Upper lobe of right lung (tissue), 1 donor: ENCODE data around the gene CNTN4. TPM values are rescaled to one million over a fixed set of nuclear protein-coding genes. Genes with fewer than 3 reads are reported as not detected.

Source experiments
- ATAC-seq: fragments of 200-7000 bp; cut with Tn5 transposase; one replicate; pipeline ENCODE4 v1.9.1; 2020; ENCODE audit warnings: mild to moderate bottlenecking, moderate library complexity
- DNase-seq: peaks from one replicate; pipeline ENCODE4 v3.0.0-alpha.2; 2020
- H3K27ac ChIP-seq: fragments of 200-600 bp; one replicate; pipeline ENCODE4 v1.8.0; 2022
- H3K27me3 ChIP-seq: fragments of 200-600 bp; one replicate; pipeline ENCODE4 v1.8.0; 2022; ENCODE audit warnings: mild to moderate bottlenecking
- H3K36me3 ChIP-seq: fragments of 200-600 bp; one replicate; pipeline ENCODE4 v1.8.0; 2022
- H3K4me1 ChIP-seq: fragments of 200-600 bp; one replicate; pipeline ENCODE4 v1.8.0; 2022
- H3K4me3 ChIP-seq: fragments of 200-600 bp; one replicate; pipeline ENCODE4 v1.8.0; 2022; ENCODE audit warnings: mild to moderate bottlenecking
- H3K9me3 ChIP-seq: fragments of 200-600 bp; one replicate; pipeline ENCODE4 v1.8.0; 2022
- intact Hi-C: fragments of 100-400 bp; cut with DNase I; formaldehyde crosslinking; loops from one replicate; pipeline ENCODE4 v1.11.0; 2022
- total RNA-seq: library from RNA; stranded (reverse); fragmentation: NEBNext Ultra II Directional; extraction: Animal tissue kit (Norgen Biotek cat#: 25700); gene quantifications from one replicate; pipeline ENCODE4 v1.2.1, GENCODE V29; 2021
- TF ChIP-seq, protein P1 (sequence below): fragments of 200-600 bp; IDR thresholded peaks from one replicate; pipeline ENCODE4 v1.8.0; 2022; ENCODE audit warnings: antibody characterized with exemption
- donor health status: DM: no; HTN: yes; CAD: no; lungs with severe emphysema.

CNTN4 gene
- total RNA-seq, 1 donor from 2014 or later, result 11.3 TPM

DNA sequence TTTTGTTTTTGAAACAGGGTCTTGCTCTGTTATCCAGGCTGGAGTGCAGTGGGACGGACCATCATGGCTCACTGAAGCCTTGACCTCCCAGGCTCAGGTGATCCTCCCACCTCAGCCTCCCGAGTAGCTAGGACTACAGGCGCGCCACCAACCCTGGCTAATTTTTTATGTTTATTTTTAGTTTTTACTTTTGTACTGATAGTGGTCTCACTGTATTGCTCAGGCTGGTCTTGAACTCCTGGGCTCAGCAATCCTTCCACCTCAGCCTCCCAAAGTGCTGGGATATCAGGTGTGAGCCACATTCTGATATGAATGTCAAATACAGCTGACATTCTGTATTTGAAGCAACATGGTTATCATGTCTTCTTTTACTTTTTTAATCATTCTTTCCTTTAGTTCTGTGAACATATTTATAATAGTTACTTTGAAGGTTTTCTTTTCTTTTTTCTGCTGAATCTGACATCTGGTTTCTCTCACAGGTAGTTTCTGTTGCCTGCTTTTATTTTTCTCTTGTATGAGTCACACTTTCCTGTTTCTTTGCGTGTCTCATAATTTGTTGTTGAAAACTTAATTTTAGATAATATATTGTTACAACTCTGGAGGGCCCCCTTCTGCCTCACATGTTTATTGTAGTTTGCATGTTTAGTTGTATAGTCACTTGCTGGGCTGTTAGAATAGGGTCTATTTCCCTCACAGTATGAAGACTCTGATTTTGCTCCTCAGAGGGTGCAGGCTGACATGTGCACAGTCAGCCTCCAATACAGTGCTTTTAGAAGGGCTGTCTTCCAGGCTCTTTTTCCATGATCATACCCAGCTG lies 8.4 kb upstream of the CNTN4 start:
- intact Hi-C loops, result no loop called here
- Histone ChIP-seq H3K4me3 (no peak overlapping the region), H3K9me3 (no peaks in the 10 kb centered on the region), H3K27ac (no peak overlapping the region), H3K4me1 (no peaks in the 10 kb centered on the region), H3K27me3 (peaks cover 2% of the 10 kb centered on the region), H3K36me3 (no peaks in the 10 kb centered on the region)
- TF ChIP-seq, protein P1, sequence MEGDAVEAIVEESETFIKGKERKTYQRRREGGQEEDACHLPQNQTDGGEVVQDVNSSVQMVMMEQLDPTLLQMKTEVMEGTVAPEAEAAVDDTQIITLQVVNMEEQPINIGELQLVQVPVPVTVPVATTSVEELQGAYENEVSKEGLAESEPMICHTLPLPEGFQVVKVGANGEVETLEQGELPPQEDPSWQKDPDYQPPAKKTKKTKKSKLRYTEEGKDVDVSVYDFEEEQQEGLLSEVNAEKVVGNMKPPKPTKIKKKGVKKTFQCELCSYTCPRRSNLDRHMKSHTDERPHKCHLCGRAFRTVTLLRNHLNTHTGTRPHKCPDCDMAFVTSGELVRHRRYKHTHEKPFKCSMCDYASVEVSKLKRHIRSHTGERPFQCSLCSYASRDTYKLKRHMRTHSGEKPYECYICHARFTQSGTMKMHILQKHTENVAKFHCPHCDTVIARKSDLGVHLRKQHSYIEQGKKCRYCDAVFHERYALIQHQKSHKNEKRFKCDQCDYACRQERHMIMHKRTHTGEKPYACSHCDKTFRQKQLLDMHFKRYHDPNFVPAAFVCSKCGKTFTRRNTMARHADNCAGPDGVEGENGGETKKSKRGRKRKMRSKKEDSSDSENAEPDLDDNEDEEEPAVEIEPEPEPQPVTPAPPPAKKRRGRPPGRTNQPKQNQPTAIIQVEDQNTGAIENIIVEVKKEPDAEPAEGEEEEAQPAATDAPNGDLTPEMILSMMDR, result no peak
- ATAC-seq, result no peak
- DNase-seq, result no peak

DNA sequence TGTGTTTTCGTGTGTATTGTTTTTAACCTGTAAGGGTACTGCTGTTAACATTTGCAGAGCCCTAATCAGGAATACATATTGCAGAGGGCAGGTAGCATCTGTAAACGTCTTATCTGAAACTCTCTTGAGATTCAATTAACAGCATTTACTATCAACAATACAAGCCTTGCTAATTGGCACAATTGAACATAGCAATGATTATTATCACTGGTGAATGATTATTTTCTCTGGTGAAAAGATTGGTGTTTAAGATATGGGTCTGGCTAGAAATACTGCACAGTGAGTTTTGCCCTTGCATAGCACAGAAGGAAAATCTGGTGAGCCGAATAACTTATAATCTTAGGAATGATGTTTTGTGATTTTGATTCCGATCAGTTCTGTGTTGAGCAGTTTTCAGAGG lies 5.9 kb upstream of the CNTN4 start:
- Histone ChIP-seq H3K27ac (no peak overlapping the region), H3K4me3 (no peak overlapping the region), H3K4me1 (no peaks in the 10 kb centered on the region), H3K27me3 (peaks cover 13% of the 10 kb centered on the region), H3K9me3 (no peaks in the 10 kb centered on the region), H3K36me3 (no peaks in the 10 kb centered on the region)
- ATAC-seq, result no peak
- DNase-seq, result no peak
- TF ChIP-seq, protein P1, result no peak
- intact Hi-C loops, result no loop called here

DNA sequence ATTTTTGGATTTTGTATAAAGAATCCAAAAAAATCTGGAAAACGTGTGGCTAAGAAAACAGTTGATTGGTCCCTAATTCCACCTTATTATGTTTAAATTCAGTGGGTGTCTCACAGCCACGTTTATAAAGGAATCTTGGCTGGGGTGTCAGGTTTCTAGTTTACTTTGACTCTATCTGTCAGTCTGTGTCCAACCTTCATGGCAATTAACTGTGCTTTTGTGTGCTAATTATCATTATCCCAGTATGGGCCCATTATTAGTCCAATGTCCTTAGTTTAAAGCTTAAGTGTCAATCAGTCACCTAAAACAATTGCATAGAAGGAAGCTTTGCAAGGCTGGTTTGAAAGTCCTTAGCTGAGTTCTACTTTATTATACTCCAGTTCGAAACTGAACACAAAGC lies 3.7 kb upstream of the CNTN4 start:
- intact Hi-C loops, result no loop called here
- Histone ChIP-seq H3K27ac (no peak overlapping the region), H3K4me1 (no peaks in the 10 kb centered on the region), H3K27me3 (peaks cover 25% of the 10 kb centered on the region), H3K4me3 (no peak overlapping the region), H3K9me3 (no peaks in the 10 kb centered on the region), H3K36me3 (no peaks in the 10 kb centered on the region)
- ATAC-seq (no peak), DNase-seq (no peak)
- TF ChIP-seq, protein P1, result no peak

DNA sequence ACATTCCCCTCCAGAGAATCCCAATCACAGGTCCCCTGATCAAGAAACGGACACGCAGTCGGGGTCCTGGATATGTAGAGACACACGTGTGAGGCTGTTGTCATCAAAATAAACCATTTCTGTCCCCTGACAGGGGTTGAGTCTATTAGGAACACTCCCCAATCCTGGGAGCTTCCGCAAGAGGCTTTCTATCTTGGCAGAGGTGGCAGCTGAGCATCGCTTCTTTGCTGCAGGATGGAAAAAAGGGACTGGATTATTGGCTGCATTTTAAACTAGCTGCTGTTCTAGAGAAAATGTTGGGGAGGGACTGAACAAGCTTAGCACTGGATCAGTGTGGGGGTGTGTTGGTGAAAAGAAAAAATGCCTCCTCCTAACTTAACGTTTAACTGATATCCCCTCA lies 2.5 kb upstream of the CNTN4 start:
- no peak for DNase-seq
- no peaks in the 10 kb centered on the region for H3K36me3 ChIP-seq
- intact Hi-C loops, result no loop called here
- H3K9me3 ChIP-seq, result no peaks in the 10 kb centered on the region
- ATAC-seq, result no peak
- H3K27ac ChIP-seq, result no peak overlapping the region
- TF ChIP-seq, protein P1, result no peak
- H3K4me1 ChIP-seq, result no peaks in the 10 kb centered on the region
- no peak overlapping the region for H3K4me3 ChIP-seq
- H3K27me3 ChIP-seq, result peaks cover 35% of the 10 kb centered on the region

DNA sequence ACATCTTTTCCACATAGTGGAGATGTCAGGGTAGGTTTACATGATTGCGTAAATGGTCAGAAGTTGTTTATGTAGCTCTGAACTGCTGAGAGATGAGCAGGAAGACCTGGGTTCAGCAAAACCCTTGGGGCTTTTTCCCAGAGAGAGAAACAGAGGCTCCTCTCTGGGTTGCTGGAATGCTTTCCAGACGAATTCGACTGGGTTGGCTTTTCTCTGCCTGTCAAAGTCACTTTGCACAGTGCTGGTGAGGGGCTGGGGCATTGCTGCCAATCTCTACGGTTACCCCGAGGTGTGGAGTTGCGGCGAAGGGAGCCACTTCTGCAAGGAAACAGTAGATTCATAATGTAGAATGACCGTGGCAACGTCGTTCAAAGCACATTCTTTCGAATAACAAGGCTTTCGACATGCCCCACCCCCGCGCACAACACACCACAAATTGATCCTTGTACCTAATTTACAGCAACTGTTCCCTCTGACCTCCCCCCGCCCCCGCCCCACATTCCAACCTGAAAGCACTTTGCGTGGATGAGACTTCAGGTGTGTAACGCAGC lies 950 bp upstream of the CNTN4 start:
- ATAC-seq, result no peak
- Histone ChIP-seq H3K27ac (no peak overlapping the region), H3K36me3 (no peaks in the 10 kb centered on the region), H3K4me1 (no peaks in the 10 kb centered on the region), H3K4me3 (peak overlapping the region; percentile 51), H3K9me3 (no peaks in the 10 kb centered on the region), H3K27me3 (peaks cover 35% of the 10 kb centered on the region)
- intact Hi-C loops, result no loop called here
- no peak for DNase-seq
- TF ChIP-seq, protein P1, result no peak
